K562 (cell line): ENCODE results near the gene FNDC11. TPM values are rescaled to one million over a fixed set of nuclear protein-coding genes. Genes with fewer than 3 reads are reported as not detected.

Experiments used
- ATAC-seq: fragments of 200-7000 bp; cut with Tn5 transposase; 3 replicates; pipeline ENCODE4 v1.9.1; 2020; ENCODE audit warnings: moderate library complexity
- BruUV-seq: library from RNA; stranded (reverse); fragments of 400-500 nt; replicated peaks from 2 replicates; lab custom pipeline; 2021; lab: Mats Ljungman, UMichigan
- CTCF ChIA-PET: fragments of 300-600 bp; formaldehyde crosslinking; extraction: SDS; loops from one replicate; lab custom pipeline; 2021; ENCODE audit warnings: low intra/inter-chr PET ratio; lab: Yijun Ruan, JAX
- POLR2A ChIA-PET: fragments of 300-600, 350-650 bp; sonication (Branson Sonifier 250); formaldehyde crosslinking; extraction: SDS; loops from one replicate; lab custom pipeline; 2021; ENCODE audit warnings: antibody characterized with exemption, inconsistent platforms; lab: Yijun Ruan, JAX
- DNase-seq, 4 experiments: peaks; one replicate each; pipeline versions ENCODE4 v3.0.0 to v3.0.0-alpha.2; 2011 to 2018; ENCODE audit warnings: low spot score in 3 of 4, mixed read lengths in 3 of 4; ENCODE audit errors: extremely low read depth in 1 of 4
- FAIRE-seq: peaks from 2 replicates; lab custom pipeline; 2011; peaks lifted over from hg19 to GRCh38; lab: Jason Lieb, UNC
- H2AFZ ChIP-seq: 2 replicates; pipeline ENCODE4 v1.6.0; 2011; ENCODE audit warnings: low read depth, low read length, control low read depth, inconsistent platforms
- H3K27ac ChIP-seq: fragments of 200-600 bp; 3 replicates; pipeline ENCODE4 v1.8.0; 2011; ENCODE audit warnings: low read depth, mild to moderate bottlenecking, control low read depth, inconsistent platforms, low read length, moderate library complexity, mixed read lengths; ENCODE audit errors: extremely low read depth
- H3K27me3 ChIP-seq, 2 experiments: fragments of 300-600 bp in 1 of 2; 2 replicates in 1 of 2; 3 replicates in 1 of 2; pipeline versions ENCODE4 v1.6.0 to v1.8.0; 2011; ENCODE audit warnings: inconsistent platforms in 2 of 2, low read length in 2 of 2, mild to moderate bottlenecking in 1 of 2, mixed read lengths in 1 of 2, moderate library complexity in 1 of 2; ENCODE audit not compliant: control insufficient read depth in 2 of 2, insufficient read depth in 2 of 2
- H3K36me3 ChIP-seq: fragments of 300-600 bp; 3 replicates; pipeline ENCODE4 v1.8.0; 2011; ENCODE audit warnings: mild to moderate bottlenecking, low read length, inconsistent platforms; ENCODE audit not compliant: control insufficient read depth, insufficient read depth
- H3K4me1 ChIP-seq, 2 experiments: fragments of 200-600 bp in 1 of 2; replicated peaks in 1 of 2; 2 replicates in 1 of 2; 3 replicates in 1 of 2; pipeline versions ENCODE4 v1.5.1 to v1.8.0; 2011; ENCODE audit warnings: inconsistent platforms in 2 of 2, low read length in 2 of 2, mild to moderate bottlenecking in 1 of 2, mixed read lengths in 1 of 2, moderate library complexity in 1 of 2; ENCODE audit not compliant: control insufficient read depth in 2 of 2, insufficient read depth in 2 of 2
- H3K4me2 ChIP-seq: 2 replicates; pipeline ENCODE4 v1.6.1; 2011; ENCODE audit warnings: low read length, control low read depth, inconsistent platforms, mixed read lengths; ENCODE audit not compliant: insufficient read depth
- H3K4me3 ChIP-seq: fragments of 200-600 bp; sonication (generic), shearing (Covaris generic); 2 replicates; pipeline ENCODE4 v1.5.1; 2016; ENCODE audit warnings: control low read depth, inconsistent platforms
- H3K79me2 ChIP-seq: fragments of 200-600 bp; 3 replicates; pipeline ENCODE4 v1.8.0; 2011; ENCODE audit warnings: low read length, inconsistent platforms; ENCODE audit not compliant: control insufficient read depth, insufficient read depth
- H3K9ac ChIP-seq, 2 experiments: 2 replicates each; pipeline versions ENCODE4 v1.6.0 to v1.6.1; 2011; ENCODE audit warnings: low read depth in 2 of 2, low read length in 2 of 2, control low read depth in 1 of 2, inconsistent platforms in 1 of 2, mild to moderate bottlenecking in 1 of 2, mixed read lengths in 1 of 2; ENCODE audit not compliant: insufficient read depth in 1 of 2
- H3K9me1 ChIP-seq: one replicate; pipeline ENCODE4 v1.6.0; 2011; ENCODE audit warnings: inconsistent platforms, mild to moderate bottlenecking, low read length, moderate library complexity; ENCODE audit not compliant: control insufficient read depth, insufficient read depth
- H3K9me3 ChIP-seq: replicated peaks from 2 replicates; pipeline ENCODE4 v1.5.1; 2011; ENCODE audit warnings: low read depth, low read length, inconsistent platforms; ENCODE audit not compliant: control insufficient read depth, insufficient read depth
- H4K20me1 ChIP-seq: replicated peaks from 2 replicates; pipeline ENCODE4 v1.6.1; 2011; ENCODE audit warnings: low read length, inconsistent platforms, mixed read lengths; ENCODE audit not compliant: control insufficient read depth, insufficient read depth
- CBX2 ChIP-seq: fragments of 200-600 bp; sonication (generic); IDR thresholded peaks from one replicate; pipeline ENCODE4 v1.6.1; 2012; ENCODE audit warnings: mild to moderate bottlenecking, low read length, inconsistent platforms; ENCODE audit not compliant: insufficient read depth, poor library complexity, severe bottlenecking
- ETS2 ChIP-seq: IDR thresholded peaks from 2 replicates; pipeline ENCODE4 v1.6.1; 2016; ENCODE audit warnings: borderline replicate concordance, missing genetic modification characterization, mild to moderate bottlenecking, moderate library complexity, missing compliant biosample characterization; ENCODE audit not compliant: poor library complexity, severe bottlenecking
- EZH2 ChIP-seq: IDR thresholded peaks from 2 replicates; pipeline ENCODE4 v1.6.1; 2012; ENCODE audit warnings: low read depth, mild to moderate bottlenecking, inconsistent platforms, low read length, borderline replicate concordance
- GTF2E2 ChIP-seq: fragments of 200-800 bp; sonication (Bioruptor generic); IDR thresholded peaks from 2 replicates; pipeline ENCODE4 v1.6.1; 2016; ENCODE audit warnings: missing genetic modification characterization, missing compliant biosample characterization
- HEY1 ChIP-seq: fragments of 250-450 bp; sonication (Bioruptor Pico); IDR thresholded peaks from 2 replicates; pipeline ENCODE4 v1.5.0; 2020; ENCODE audit warnings: mild to moderate bottlenecking, moderate library complexity, borderline replicate concordance
- PCBP1 ChIP-seq: fragments of 200-400 bp; formaldehyde crosslinking; IDR thresholded peaks from 2 replicates; pipeline ENCODE4 v1.6.1; 2018; ENCODE audit warnings: mild to moderate bottlenecking, low read depth, low read length; ENCODE audit not compliant: poor library complexity, severe bottlenecking
- POU5F1 ChIP-seq: fragments of 150-350 bp; IDR thresholded peaks from 2 replicates; pipeline ENCODE4 v1.6.1; 2014; ENCODE audit warnings: borderline replicate concordance, low read length, low read depth, mild to moderate bottlenecking; ENCODE audit not compliant: partially characterized antibody
- PTBP1 ChIP-seq: fragments of 200-400 bp; formaldehyde crosslinking; IDR thresholded peaks from 2 replicates; pipeline ENCODE4 v1.6.1; 2017; ENCODE audit warnings: low read depth, low read length
- PYGO2 ChIP-seq: fragments of 450-650 bp; IDR thresholded peaks from 2 replicates; pipeline ENCODE4 v1.6.1; 2016; ENCODE audit warnings: mild to moderate bottlenecking, missing genetic modification characterization, moderate library complexity, missing compliant biosample characterization
- RHOXF2B ChIP-seq: fragments of 250-450 bp; sonication (Bioruptor Pico); conservative IDR thresholded peaks from 2 replicates; pipeline ENCODE4 v1.5.1; 2021
- SIX5 ChIP-seq, 2 experiments: IDR thresholded peaks; 2 replicates each; pipeline ENCODE4 v1.6.1; 2011; ENCODE audit warnings: low read length in 2 of 2, borderline replicate concordance in 1 of 2, low read depth in 1 of 2, mild to moderate bottlenecking in 1 of 2, moderate library complexity in 1 of 2; ENCODE audit not compliant: insufficient read depth in 1 of 2
- ZBTB33 ChIP-seq: sonication (generic); formaldehyde crosslinking; IDR thresholded peaks from 2 replicates; pipeline ENCODE4 v1.8.1; 2023; ENCODE audit warnings: mild to moderate bottlenecking, missing genetic modification reagents
- ZBTB34 ChIP-seq: fragments of 250-450 bp; sonication (Bioruptor Pico); IDR thresholded peaks from 2 replicates; pipeline ENCODE4 v1.8.0; 2021; ENCODE audit warnings: mild to moderate bottlenecking, moderate library complexity
- ZNF274 ChIP-seq: IDR thresholded peaks from 2 replicates; pipeline ENCODE4 v1.6.1; 2011; ENCODE audit warnings: low read depth, mild to moderate bottlenecking, low read length, moderate library complexity, borderline replicate concordance
- ZNF507 ChIP-seq: conservative IDR thresholded peaks from 2 replicates; pipeline ENCODE4 v1.6.1; 2017; ENCODE audit warnings: missing genetic modification characterization, missing compliant biosample characterization
- ZNF75A ChIP-seq: fragments of 450-650 bp; formaldehyde crosslinking; IDR thresholded peaks from 2 replicates; pipeline ENCODE4 v1.4.0; 2020; ENCODE audit warnings: mild to moderate bottlenecking
- WGBS: fragments of 100-300 bp; shearing (Covaris generic); methylation state at CpG from one replicate; pipeline ENCODE4 v1.1.6; 2016; ENCODE audit warnings: low coverage, mixed read lengths; ENCODE audit not compliant: insufficient coverage; ENCODE audit errors: missing lambda C conversion rate; 5-methylcytosine and 5-hydroxymethylcytosine counted together
- in situ Hi-C: fragments of 300-500 bp; cut with MboI; formaldehyde crosslinking; loops from 4 replicates; pipeline ENCODE4 v1.15.0; 2018; ENCODE audit warnings: inconsistent platforms, mixed read lengths
- intact Hi-C: fragments of 100-400 bp; cut with micrococcal nuclease; formaldehyde crosslinking; loops from 2 replicates; pipeline ENCODE4 v1.14.2; 2022
- polyA plus RNA-seq, 8 experiments: library from polyadenylated mRNA; depleted of rRNA in 4 of 8; stranded (reverse) in 5 of 8; unstranded in 3 of 8; fragments of >200 nt; fragmentation: Nextera tagmentation in 2 of 8; fragmentation: Illumina TruSeq in 1 of 8; extraction: Ambion mirVana in 2 of 8; extraction: Trizol in 1 of 8; gene quantifications; 2 replicates each; pipeline versions ENCODE4 v1.2.1 to v1.2.3, GENCODE V29; 2011 to 2014; ENCODE audit warnings: inconsistent platforms in 1 of 8, missing spikeins in 1 of 8
- total RNA-seq, 7 experiments: library from RNA; depleted of rRNA in 6 of 7; stranded (reverse); fragments of >200 nt in 6 of 7; fragmentation: Illumina TruSeq in 2 of 7; extraction: Trizol in 2 of 7; gene quantifications; 2 replicates each; pipeline versions ENCODE4 v1.2.1 to v1.2.3, GENCODE V29; 2011 to 2021; ENCODE audit warnings: low replicate concordance in 1 of 7

The FNDC11 gene
- total and polyA plus RNA-seq, 9 of the 15 experiments (the other 6 are each of a cell fraction or from before 2014, with no cell fraction given) = 0.08 to 2.3 (median 0.64) TPM; not detected in 2

- 77% methylated on average over 12 of the region's 18 CpGs for WGBS
- POLR2A ChIA-PET = interaction anchor here (0.6 kb wide), 1 partner anchor 12 kb away, joined by 3 read pairs; no protein-coding TSS in a partner anchor
- no peak for FAIRE-seq
- H3K9me1 ChIP-seq = no peaks in the 10 kb centered on the region
- H3K9ac ChIP-seq = peak overlapping the region in 1 of 2 experiments; percentile 52; a peak in 1 of 4 replicates
- H3K4me3 ChIP-seq = no peak overlapping the region
- H2AFZ ChIP-seq = no peak overlapping the region
- H3K79me2 ChIP-seq = no peaks in the 10 kb centered on the region
- intact Hi-C loops (loop anchor here (10.0 kb wide), 1 partner anchor 315 kb away; the partner anchor contains the start of genes ABHD16B and TPD52L2), in situ Hi-C loops (no loop called here)
- no peaks in the 10 kb centered on the region for H3K36me3 ChIP-seq
- no peak overlapping the region for H3K4me2 ChIP-seq
- no peak for ATAC-seq
- DNase-seq = no peak
- H3K4me1 ChIP-seq = peaks cover 15 to 68% of the 10 kb centered on the region in 2 experiments
- H3K27ac ChIP-seq = no peak overlapping the region
- H3K27me3 ChIP-seq = peaks cover 0 to 29% of the 10 kb centered on the region in 2 experiments; a peak in 3 of 5 replicates
- H4K20me1 ChIP-seq = no peaks in the 10 kb centered on the region
- no TSS peak for BruUV-seq
- no peaks in the 10 kb centered on the region for H3K9me3 ChIP-seq
- CTCF ChIA-PET = no interaction called here
- TF ChIP-seq ZBTB34 (no peak), SIX5 (IDR thresholded peaks at IDR 0.05; ENCODE audit: borderline replicate concordance in 1 of 2, insufficient read depth in 1 of 2, low read depth in 1 of 2, low read length in 2 of 2) (no peak), ZNF507 (tag) (no peak), RHOXF2B (CRISPR knock-in tag) (no peak), CBX2 (no peak), HEY1 (CRISPR knock-in tag) (no peak), GTF2E2 (no peak), PTBP1 (no peak), ETS2 (no peak), ZNF274 (no peak), EZH2 (no peak), PYGO2 (tag) (no peak), PCBP1 (peak; percentile 37), POU5F1 (no peak), ZNF75A (no peak), ZBTB33 (no peak)
These were observed 4.2 kb upstream of the FNDC11 start for GRCh38 chr20:63549679-63550282.
